CD8-positive, alpha-beta memory T cell (primary cell): ENCODE data around the gene PHACTR3. TPM values are rescaled to one million over a fixed set of nuclear protein-coding genes. Genes with fewer than 3 reads are reported as not detected.

Experiments used
- CTCF ChIA-PET: fragments of 350-600 bp; sonication (Branson Sonifier 250); formaldehyde crosslinking; loops from one replicate; lab custom pipeline; 2021; ENCODE audit warnings: antibody characterized with exemption; lab: Charles Lee
- POLR2A ChIA-PET: fragments of 350-600 bp; sonication (Branson Sonifier 250); formaldehyde crosslinking; loops from one replicate; lab custom pipeline; 2021; ENCODE audit warnings: antibody characterized with exemption; lab: Charles Lee
- DNase-seq, 5 donors: peaks; one replicate each; pipeline versions ENCODE4 v3.0.0 to v3.0.0-alpha.2; 2020 to 2022; ENCODE audit warnings: mixed read lengths in 1 of 5
- H3K27ac ChIP-seq: one replicate; pipeline ENCODE4 v1.7.0; 2013; ENCODE audit warnings: low read depth, mild to moderate bottlenecking, low read length, moderate library complexity
- H3K27me3 ChIP-seq: 2 replicates; pipeline ENCODE4 v1.7.0; 2013; ENCODE audit warnings: low read length, mild to moderate bottlenecking; ENCODE audit not compliant: insufficient read depth, poor library complexity, severe bottlenecking
- H3K36me3 ChIP-seq: 2 replicates; pipeline ENCODE4 v1.7.0; 2013; ENCODE audit warnings: mild to moderate bottlenecking, low read length, moderate library complexity; ENCODE audit not compliant: insufficient read depth
- H3K4me1 ChIP-seq: 2 replicates; pipeline ENCODE4 v1.7.0; 2013; ENCODE audit warnings: mild to moderate bottlenecking, low read length, moderate library complexity; ENCODE audit not compliant: insufficient read depth
- H3K4me3 ChIP-seq: 2 replicates; pipeline ENCODE4 v1.7.0; 2013; ENCODE audit warnings: mild to moderate bottlenecking, low read length
- H3K9me3 ChIP-seq: 2 replicates; pipeline ENCODE4 v1.7.0; 2013; ENCODE audit warnings: mild to moderate bottlenecking, low read length
- H3K27ac Mint-ChIP-seq, 8 donors: one replicate each; pipeline ENCODE4 v1.8.0; 2020 to 2021; ENCODE audit warnings: mixed read lengths in 8 of 8, mild to moderate bottlenecking in 6 of 8, inconsistent platforms in 3 of 8, moderate library complexity in 3 of 8
- H3K27me3 Mint-ChIP-seq, 2 donors: one replicate each; pipeline ENCODE4 v1.8.0; 2020 to 2021; ENCODE audit warnings: mixed read lengths in 2 of 2, mild to moderate bottlenecking in 1 of 2, moderate library complexity in 1 of 2
- H3K36me3 Mint-ChIP-seq, 3 donors: one replicate each; pipeline ENCODE4 v1.8.0; 2020 to 2021; ENCODE audit warnings: mixed read lengths in 3 of 3, inconsistent platforms in 1 of 3, mild to moderate bottlenecking in 1 of 3
- H3K4me1 Mint-ChIP-seq, 3 donors: one replicate each; pipeline ENCODE4 v1.8.0; 2020 to 2021; ENCODE audit warnings: mixed read lengths in 3 of 3, inconsistent platforms in 1 of 3, mild to moderate bottlenecking in 1 of 3
- H3K4me3 Mint-ChIP-seq, 7 donors: one replicate each; pipeline ENCODE4 v1.8.0; 2020 to 2021; ENCODE audit warnings: mixed read lengths in 7 of 7, mild to moderate bottlenecking in 6 of 7, moderate library complexity in 4 of 7, inconsistent platforms in 2 of 7
- H3K9me3 Mint-ChIP-seq, 5 donors: one replicate each; pipeline ENCODE4 v1.8.0; 2020 to 2022; ENCODE audit warnings: mixed read lengths in 5 of 5, mild to moderate bottlenecking in 3 of 5, moderate library complexity in 2 of 5, inconsistent platforms in 1 of 5
- polyA plus RNA-seq: library from polyadenylated mRNA; unstranded; fragments of 300-500 nt; fragmentation: Illumina TruSeq; gene quantifications from one replicate; pipeline ENCODE4 v1.2.3, GENCODE V29; 2021
- total RNA-seq, 2 experiments: library from RNA; stranded (reverse); gene quantifications; one replicate each; pipeline ENCODE4 v1.2.3, GENCODE V29; 2021

PHACTR3 gene
- total and polyA plus RNA-seq, 3 experiments from 2014 or later, result not detected

DNA sequence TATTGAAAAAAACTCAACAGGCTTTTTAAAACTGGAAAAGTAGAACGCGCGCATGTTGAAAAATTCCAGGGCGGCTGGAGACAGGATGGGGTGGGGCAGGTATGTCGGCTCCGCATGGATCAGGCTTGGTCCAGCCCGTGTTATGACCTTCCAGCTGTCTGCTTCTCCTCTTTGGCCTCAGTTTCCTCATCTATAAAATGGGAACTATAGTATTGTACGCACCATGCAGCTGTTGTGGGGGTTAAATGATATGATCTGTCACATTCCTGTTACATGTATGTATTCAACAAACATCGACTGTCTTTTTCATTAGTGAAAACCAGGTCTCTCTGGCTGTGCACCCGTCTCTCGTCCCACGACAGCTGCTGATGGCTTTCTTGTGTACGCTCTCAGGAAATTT lies 18.8 kb downstream of the PHACTR3 start:
- H3K9me3 Mint-ChIP-seq, result no peaks in the 10 kb centered on the region
- no peaks in the 10 kb centered on the region for H3K4me1 Mint-ChIP-seq
- DNase-seq, result no peak
- H3K4me3 ChIP-seq, result no peak overlapping the region
- H3K4me1 ChIP-seq, result no peaks in the 10 kb centered on the region
- H3K9me3 ChIP-seq, result no peaks in the 10 kb centered on the region
- H3K27me3 ChIP-seq, result no peaks in the 10 kb centered on the region
- H3K36me3 Mint-ChIP-seq, result no peaks in the 10 kb centered on the region
- no peak overlapping the region for H3K27ac Mint-ChIP-seq
- POLR2A ChIA-PET, result no interaction called here
- CTCF ChIA-PET, result no interaction called here
- no peaks in the 10 kb centered on the region for H3K36me3 ChIP-seq
- H3K4me3 Mint-ChIP-seq, result no peak overlapping the region
- no peak overlapping the region for H3K27ac ChIP-seq
- H3K27me3 Mint-ChIP-seq, result peaks cover 4 to 6% of the 10 kb centered on the region in 2 donors

DNA sequence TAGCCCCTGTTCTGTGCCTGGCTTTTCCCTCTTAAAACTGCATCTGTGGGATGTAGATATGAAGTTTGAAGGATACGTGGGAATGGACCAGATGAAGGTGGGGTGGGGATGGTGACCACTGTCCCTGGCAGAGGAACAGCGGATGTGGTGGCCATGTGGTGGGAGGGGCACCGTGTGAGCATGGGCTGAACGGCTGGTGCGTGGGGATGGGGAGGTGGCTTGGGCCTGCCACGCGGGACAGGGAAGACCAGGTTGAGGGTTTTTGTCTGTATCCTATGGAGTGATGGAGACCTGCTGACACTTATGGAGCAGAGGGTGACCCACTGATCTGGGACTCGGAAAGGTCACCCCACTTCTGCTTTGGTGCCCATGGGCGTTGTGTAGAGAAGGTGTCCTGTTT lies 19.2 kb downstream of the PHACTR3 start:
- ChIA-PET CTCF (no interaction called here), POLR2A (no interaction called here)
- no peaks in the 10 kb centered on the region for H3K4me1 Mint-ChIP-seq
- no peak for DNase-seq
- no peaks in the 10 kb centered on the region for H3K9me3 Mint-ChIP-seq
- no peaks in the 10 kb centered on the region for H3K36me3 Mint-ChIP-seq
- no peaks in the 10 kb centered on the region for H3K36me3 ChIP-seq
- no peaks in the 10 kb centered on the region for H3K27me3 ChIP-seq
- no peak overlapping the region for H3K27ac Mint-ChIP-seq
- H3K9me3 ChIP-seq, result no peaks in the 10 kb centered on the region
- no peak overlapping the region for H3K4me3 Mint-ChIP-seq
- H3K27me3 Mint-ChIP-seq, result peaks cover 0 to 6% of the 10 kb centered on the region in 2 donors
- no peaks in the 10 kb centered on the region for H3K4me1 ChIP-seq
- no peak overlapping the region for H3K4me3 ChIP-seq
- H3K27ac ChIP-seq, result no peak overlapping the region

DNA sequence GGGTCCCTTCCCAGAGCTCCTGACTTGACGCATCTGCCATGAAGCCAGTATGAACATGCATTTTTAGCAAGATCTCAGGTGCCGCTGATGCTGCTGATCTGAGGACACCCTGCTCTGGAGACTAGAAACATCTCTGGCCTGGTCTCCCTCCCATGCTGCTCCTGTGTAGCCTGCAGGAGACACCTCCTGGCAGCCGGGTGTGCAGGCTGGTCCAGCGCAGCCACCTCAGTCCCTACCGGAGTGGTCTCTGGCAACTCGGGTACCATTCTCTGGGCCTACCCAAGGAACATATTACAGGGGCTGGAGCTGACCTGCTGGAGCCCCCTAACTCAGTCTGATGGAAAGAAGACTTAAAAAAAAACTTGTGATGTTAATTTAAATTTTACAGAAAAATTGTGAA lies 20.1 kb downstream of the PHACTR3 start:
- Histone ChIP-seq H3K4me1 (no peaks in the 10 kb centered on the region), H3K36me3 (no peaks in the 10 kb centered on the region), H3K27me3 (no peaks in the 10 kb centered on the region), H3K27ac (no peak overlapping the region), H3K4me3 (no peak overlapping the region), H3K9me3 (no peaks in the 10 kb centered on the region)
- Mint-ChIP-seq H3K27me3 (peaks cover 0 to 6% of the 10 kb centered on the region in 2 donors), H3K4me1 (no peaks in the 10 kb centered on the region), H3K9me3 (no peaks in the 10 kb centered on the region), H3K27ac (no peak overlapping the region), H3K36me3 (no peaks in the 10 kb centered on the region), H3K4me3 (no peak overlapping the region)
- ChIA-PET CTCF (no interaction called here), POLR2A (no interaction called here)
- no peak for DNase-seq

DNA sequence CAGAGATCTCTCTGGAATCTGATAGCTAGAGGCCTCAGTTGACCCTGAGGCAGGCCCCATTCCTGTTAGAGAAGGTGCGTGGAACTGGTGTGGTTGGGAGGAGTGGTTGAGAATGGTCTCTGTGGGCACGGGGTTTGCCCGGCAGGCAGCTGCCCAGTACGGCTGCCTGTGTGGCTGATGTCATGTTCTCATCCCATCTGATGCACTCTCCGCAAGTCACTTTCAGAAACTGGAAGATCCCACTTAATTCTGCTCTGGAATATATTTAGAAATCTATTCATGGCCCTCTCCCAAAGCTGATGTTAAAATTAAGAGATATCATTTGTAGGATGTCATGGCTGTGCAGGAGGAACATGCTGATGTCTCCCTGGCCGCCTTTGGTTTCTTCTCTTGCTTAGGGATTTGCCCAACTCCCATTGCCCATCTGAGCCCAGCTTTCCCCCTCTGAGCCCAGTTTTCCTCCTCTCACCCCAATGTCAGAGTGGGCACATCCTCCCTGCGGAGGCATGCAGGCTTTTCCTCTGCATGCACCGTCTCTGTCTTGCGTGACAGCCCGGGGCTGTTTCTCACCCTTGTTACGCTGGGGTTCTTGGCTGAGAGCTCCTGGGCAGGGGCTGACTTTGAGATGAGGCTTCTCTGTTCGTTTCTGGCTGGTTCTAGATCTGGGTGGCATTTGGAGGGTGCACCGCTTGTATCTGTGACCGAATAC lies 21.0 kb downstream of the PHACTR3 start:
- ChIA-PET POLR2A (no interaction called here), CTCF (interaction anchor here (1.2 kb wide), 1 partner anchor 9 kb away, joined by 3 read pairs; no protein-coding TSS in a partner anchor)
- H3K27me3 Mint-ChIP-seq, result peaks cover 0 to 6% of the 10 kb centered on the region in 2 donors
- H3K9me3 ChIP-seq, result no peaks in the 10 kb centered on the region
- H3K27ac ChIP-seq, result no peak overlapping the region
- no peaks in the 10 kb centered on the region for H3K4me1 ChIP-seq
- H3K4me3 Mint-ChIP-seq, result no peak overlapping the region
- H3K27me3 ChIP-seq, result no peaks in the 10 kb centered on the region
- H3K9me3 Mint-ChIP-seq, result peaks cover 0 to 1% (median 0%) of the 10 kb centered on the region in 5 donors
- H3K4me3 ChIP-seq, result no peak overlapping the region
- no peaks in the 10 kb centered on the region for H3K4me1 Mint-ChIP-seq
- no peak overlapping the region for H3K27ac Mint-ChIP-seq
- H3K36me3 ChIP-seq, result no peaks in the 10 kb centered on the region
- H3K36me3 Mint-ChIP-seq, result no peaks in the 10 kb centered on the region
- no peak for DNase-seq

DNA sequence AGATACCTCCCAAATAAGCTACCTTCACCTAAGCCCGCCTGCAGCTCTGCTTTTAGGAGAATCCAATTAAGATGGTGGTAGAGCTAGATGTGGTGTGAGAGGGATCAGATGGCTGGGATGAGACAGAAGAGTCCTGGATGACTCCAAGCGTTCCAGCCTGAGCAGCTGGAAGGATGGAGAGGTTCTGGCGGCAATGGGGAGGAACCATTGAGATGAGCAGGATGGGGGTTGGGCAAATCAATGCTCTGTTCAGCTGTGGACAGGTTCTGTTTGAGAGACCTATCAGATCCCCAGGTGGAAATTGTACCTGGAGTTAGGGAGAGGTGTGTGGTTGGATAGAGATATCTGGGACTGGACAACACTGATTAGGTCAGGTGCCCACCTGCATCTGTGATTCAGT lies 23.0 kb downstream of the PHACTR3 start:
- Histone ChIP-seq H3K27ac (no peak overlapping the region), H3K9me3 (no peaks in the 10 kb centered on the region), H3K4me3 (no peak overlapping the region), H3K36me3 (no peaks in the 10 kb centered on the region), H3K27me3 (no peaks in the 10 kb centered on the region), H3K4me1 (no peaks in the 10 kb centered on the region)
- ChIA-PET POLR2A (no interaction called here), CTCF (no interaction called here)
- Mint-ChIP-seq H3K4me3 (no peak overlapping the region), H3K27ac (no peak overlapping the region), H3K9me3 (peaks cover 0 to 1% (median 0%) of the 10 kb centered on the region in 5 donors), H3K36me3 (no peaks in the 10 kb centered on the region), H3K27me3 (peaks cover 6 to 7% of the 10 kb centered on the region in 2 donors), H3K4me1 (no peaks in the 10 kb centered on the region)
- no peak for DNase-seq

DNA sequence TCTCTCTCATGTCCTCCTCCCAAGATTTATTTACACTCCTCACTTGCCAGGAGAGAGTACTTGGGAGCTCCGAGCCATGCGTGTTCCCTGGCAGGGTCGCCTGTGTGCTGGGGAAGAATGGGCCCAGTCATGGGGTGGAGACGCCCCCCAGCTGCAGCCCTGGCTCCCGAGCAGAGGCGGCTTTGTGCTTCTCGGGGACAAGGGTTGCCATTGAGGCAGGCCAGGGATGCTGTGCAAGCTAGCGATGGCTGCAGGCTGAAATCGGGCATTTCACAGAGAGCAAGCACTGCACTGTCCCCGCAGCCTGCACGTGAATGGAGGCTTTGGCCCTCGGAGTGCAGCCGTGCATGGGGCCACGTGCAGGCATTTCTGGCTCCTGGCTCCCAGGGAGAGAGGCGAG lies 23.8 kb downstream of the PHACTR3 start:
- no peak overlapping the region for H3K4me3 ChIP-seq
- H3K36me3 ChIP-seq, result no peaks in the 10 kb centered on the region
- DNase-seq, result no peak
- Mint-ChIP-seq H3K9me3 (peaks cover 0 to 1% (median 0%) of the 10 kb centered on the region in 5 donors), H3K27ac (no peak overlapping the region), H3K4me1 (no peaks in the 10 kb centered on the region), H3K36me3 (no peaks in the 10 kb centered on the region), H3K4me3 (no peak overlapping the region), H3K27me3 (peaks cover 7 to 10% of the 10 kb centered on the region in 2 donors)
- no peaks in the 10 kb centered on the region for H3K4me1 ChIP-seq
- no peaks in the 10 kb centered on the region for H3K27me3 ChIP-seq
- ChIA-PET POLR2A (no interaction called here), CTCF (no interaction called here)
- H3K27ac ChIP-seq, result no peak overlapping the region
- no peaks in the 10 kb centered on the region for H3K9me3 ChIP-seq

DNA sequence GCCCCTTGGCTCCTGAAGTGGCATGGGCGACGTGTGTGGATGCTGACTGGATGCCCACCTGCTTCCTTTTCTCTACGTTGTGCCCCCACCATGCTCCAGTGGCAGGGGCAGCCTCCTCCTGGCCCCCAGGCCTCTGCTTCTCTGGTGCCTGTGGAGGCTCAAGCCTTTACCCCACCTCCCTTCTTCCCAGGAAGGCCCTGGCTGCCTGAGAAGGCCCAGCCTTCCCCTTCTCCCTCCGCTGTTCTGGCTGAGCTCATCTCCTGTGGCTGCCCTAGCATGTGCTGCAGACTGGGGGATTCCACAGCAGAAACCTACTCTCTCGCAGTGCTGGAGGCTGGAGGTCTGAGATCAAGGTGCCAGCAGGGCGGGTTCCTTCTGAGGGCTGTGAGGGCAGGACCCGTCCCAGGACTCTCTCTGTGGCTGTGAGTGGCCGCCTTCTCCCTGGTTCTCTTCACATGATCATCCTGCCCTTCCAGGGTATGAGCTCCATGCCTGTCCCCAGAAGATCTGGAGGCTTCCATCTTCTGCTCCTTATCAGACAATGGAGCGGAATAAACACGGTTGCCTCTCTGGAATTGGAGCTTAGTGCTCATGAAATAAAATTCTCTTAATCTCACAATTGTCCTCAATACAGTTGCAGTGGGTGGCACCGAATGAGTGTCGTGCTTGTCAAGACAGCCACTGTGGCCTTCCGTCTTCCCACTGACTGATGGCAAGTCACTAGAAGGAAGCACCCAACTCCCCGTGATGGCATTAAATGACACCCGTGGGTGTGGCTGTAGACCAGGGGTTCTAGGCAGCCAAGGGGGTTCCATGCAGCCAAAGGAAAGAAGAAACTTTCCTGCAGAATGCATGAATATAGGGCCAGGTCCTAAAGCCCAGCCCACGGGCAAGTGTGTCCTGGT lies 25.1 kb downstream of the PHACTR3 start:
- H3K4me1 Mint-ChIP-seq, result no peaks in the 10 kb centered on the region
- CTCF ChIA-PET, result no interaction called here

DNA sequence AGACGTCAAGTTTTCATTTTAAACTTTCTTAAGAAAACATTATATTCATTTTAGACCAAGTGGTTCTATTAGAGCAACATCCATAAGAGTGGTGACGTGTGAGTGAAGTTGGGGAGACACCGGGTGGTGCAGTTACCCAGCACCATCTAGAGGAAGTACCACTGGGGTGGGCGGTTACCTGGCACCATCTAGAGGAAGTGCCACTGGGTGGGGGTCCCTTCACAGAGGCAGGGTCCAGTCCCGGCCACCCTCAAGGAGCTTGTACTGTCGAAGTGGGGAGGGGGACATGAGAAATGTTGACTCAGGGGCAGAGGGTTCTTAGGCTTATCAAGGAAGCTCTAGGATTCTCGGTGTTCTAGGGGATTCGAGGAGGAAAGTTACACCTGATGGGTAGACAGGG lies 26.2 kb downstream of the PHACTR3 start:
- ChIA-PET POLR2A (no interaction called here), CTCF (no interaction called here)
- Histone ChIP-seq H3K9me3 (no peaks in the 10 kb centered on the region), H3K27ac (no peak overlapping the region), H3K27me3 (no peaks in the 10 kb centered on the region), H3K4me1 (no peaks in the 10 kb centered on the region), H3K36me3 (no peaks in the 10 kb centered on the region), H3K4me3 (no peak overlapping the region)
- peaks cover 0 to 1% (median 0%) of the 10 kb centered on the region in 5 donors for H3K9me3 Mint-ChIP-seq
- peaks cover 8 to 12% of the 10 kb centered on the region in 2 donors for H3K27me3 Mint-ChIP-seq
- no peaks in the 10 kb centered on the region for H3K36me3 Mint-ChIP-seq
- H3K4me3 Mint-ChIP-seq, result no peak overlapping the region
- H3K4me1 Mint-ChIP-seq, result no peaks in the 10 kb centered on the region
- H3K27ac Mint-ChIP-seq, result no peak overlapping the region
- no peak for DNase-seq

More for the DNA sequence above, 25.1 kb downstream of the PHACTR3 start:
- H3K36me3 Mint-ChIP-seq, result no peaks in the 10 kb centered on the region
- Histone ChIP-seq H3K4me3 (no peak overlapping the region), H3K27me3 (no peaks in the 10 kb centered on the region), H3K9me3 (no peaks in the 10 kb centered on the region), H3K27ac (no peak overlapping the region), H3K4me1 (no peaks in the 10 kb centered on the region), H3K36me3 (no peaks in the 10 kb centered on the region)
- H3K27ac Mint-ChIP-seq, result no peak overlapping the region
- H3K9me3 Mint-ChIP-seq, result peaks cover 0 to 1% (median 0%) of the 10 kb centered on the region in 5 donors
- POLR2A ChIA-PET, result no interaction called here
- H3K4me3 Mint-ChIP-seq, result no peak overlapping the region
- DNase-seq, result no peak
- H3K27me3 Mint-ChIP-seq, result peaks cover 6 to 10% of the 10 kb centered on the region in 2 donors
